A673 (cell line): ENCODE results near the gene KRTAP4-7.

Source experiments
- CTCF ChIP-seq: fragments of 300-800, 200-600 bp; sonication (generic); conservative IDR thresholded peaks from 2 replicates; pipeline ENCODE4 v1.5.1; 2017; ENCODE audit warnings: low read depth, mild to moderate bottlenecking, antibody characterized with exemption, low read length, moderate library complexity, mixed read lengths
- EZH2 ChIP-seq: fragments of 200-600 bp; sonication (generic); IDR thresholded peaks from 2 replicates; pipeline ENCODE4 v1.6.1; 2017; ENCODE audit warnings: borderline replicate concordance, low read depth, mild to moderate bottlenecking, mixed read lengths, antibody characterized with exemption, low read length; ENCODE audit not compliant: poor library complexity, severe bottlenecking

- no peak for TF ChIP-seq CTCF
- TF ChIP-seq EZH2 = no peak
These were observed 41.1 kb downstream of the KRTAP4-7 start for GRCh38 chr17:41125064-41125463.
